Gastroesophageal sphincter (tissue), 3 donors: ENCODE data around the gene ISCA2.

Experiments
- EP300 ChIP-seq: sonication (generic); formaldehyde crosslinking; IDR thresholded peaks from one replicate; pipeline ENCODE4 v1.6.1; 2017; ENCODE audit warnings: antibody characterized with exemption, mild to moderate bottlenecking
- TF ChIP-seq, protein P1 (sequence below), 4 experiments: fragments of 200-600 bp in 2 of 4; fragments of 450-650 bp in 2 of 4; sonication (generic) in 1 of 4; IDR thresholded peaks; one replicate each; pipeline ENCODE4 v1.5.1; 2017 to 2019; ENCODE audit warnings: antibody characterized with exemption in 4 of 4, mild to moderate bottlenecking in 2 of 4, moderate library complexity in 2 of 4

DNA sequence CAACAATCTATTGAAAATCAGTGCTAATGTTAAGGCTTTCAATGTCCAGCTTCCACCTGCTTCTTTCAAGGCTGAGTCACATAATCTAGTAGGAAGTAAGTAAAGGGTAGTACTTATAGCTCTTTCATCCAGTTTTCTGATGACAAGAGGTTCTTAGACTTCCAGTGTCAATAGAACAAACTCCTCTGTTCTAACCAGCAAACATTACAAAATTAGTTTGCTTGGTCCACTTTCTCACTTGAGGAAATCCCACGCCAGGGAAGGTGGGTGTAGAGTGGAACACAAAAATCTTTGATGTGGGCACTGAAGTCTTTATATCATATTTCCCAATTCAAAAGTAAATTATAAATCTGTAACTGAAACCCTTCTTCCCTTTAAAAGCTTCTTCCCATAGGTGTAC is 3.1 kb upstream of the ISCA2 start:
- TF ChIP-seq, protein P1, sequence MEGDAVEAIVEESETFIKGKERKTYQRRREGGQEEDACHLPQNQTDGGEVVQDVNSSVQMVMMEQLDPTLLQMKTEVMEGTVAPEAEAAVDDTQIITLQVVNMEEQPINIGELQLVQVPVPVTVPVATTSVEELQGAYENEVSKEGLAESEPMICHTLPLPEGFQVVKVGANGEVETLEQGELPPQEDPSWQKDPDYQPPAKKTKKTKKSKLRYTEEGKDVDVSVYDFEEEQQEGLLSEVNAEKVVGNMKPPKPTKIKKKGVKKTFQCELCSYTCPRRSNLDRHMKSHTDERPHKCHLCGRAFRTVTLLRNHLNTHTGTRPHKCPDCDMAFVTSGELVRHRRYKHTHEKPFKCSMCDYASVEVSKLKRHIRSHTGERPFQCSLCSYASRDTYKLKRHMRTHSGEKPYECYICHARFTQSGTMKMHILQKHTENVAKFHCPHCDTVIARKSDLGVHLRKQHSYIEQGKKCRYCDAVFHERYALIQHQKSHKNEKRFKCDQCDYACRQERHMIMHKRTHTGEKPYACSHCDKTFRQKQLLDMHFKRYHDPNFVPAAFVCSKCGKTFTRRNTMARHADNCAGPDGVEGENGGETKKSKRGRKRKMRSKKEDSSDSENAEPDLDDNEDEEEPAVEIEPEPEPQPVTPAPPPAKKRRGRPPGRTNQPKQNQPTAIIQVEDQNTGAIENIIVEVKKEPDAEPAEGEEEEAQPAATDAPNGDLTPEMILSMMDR (IDR thresholded peaks at IDR 0.05) = no peak
- TF ChIP-seq EP300 = no peak
